ENCODE data around the gene LIN28B. TPM values are rescaled to one million over a fixed set of nuclear protein-coding genes. Genes with fewer than 3 reads are reported as not detected.

Gene LIN28B
- total RNA-seq, 1 experiment from 2014 or later, result not detected

DNA sequence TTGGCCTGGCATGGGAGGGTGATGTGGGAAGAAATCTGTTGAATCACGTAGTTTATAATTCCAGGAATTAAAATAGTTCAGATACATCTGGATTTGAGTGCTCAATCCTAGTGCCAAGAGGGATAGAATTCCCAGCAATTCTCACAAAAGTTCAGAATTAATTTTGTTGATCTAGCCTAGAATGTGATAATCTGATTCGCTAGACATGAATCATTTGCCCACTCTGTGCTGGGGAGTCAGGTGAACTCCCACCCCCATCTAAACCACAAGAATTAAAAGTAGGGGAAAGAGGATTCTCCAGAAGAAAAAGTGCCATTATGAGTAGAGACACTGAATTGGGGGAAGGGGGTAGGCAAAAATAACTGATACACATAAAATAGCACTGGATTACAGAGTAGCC is 85.0 kb downstream of the LIN28B start:
- no peak for DNase-seq (ENCODE audit: low read depth in 1 of 2, low spot score in 2 of 2)
- Histone ChIP-seq H3K27me3 (replicated peaks) (peaks cover 4% of the 10 kb centered on the region; the same call in 1 of the 2 replicates), H3K4me1 (replicated peaks) (no peaks in the 10 kb centered on the region), H3K4me3 (no peak overlapping the region), H3K36me3 (no peaks in the 10 kb centered on the region), H3K9me3 (replicated peaks) (no peaks in the 10 kb centered on the region), H3K27ac (no peak overlapping the region)

- Histone ChIP-seq H3K4me3 (no peak overlapping the region), H3K36me3 (no peaks in the 10 kb centered on the region), H3K9me3 (replicated peaks) (no peaks in the 10 kb centered on the region), H3K27me3 (replicated peaks) (peaks cover 4% of the 10 kb centered on the region; the same call in 1 of the 2 replicates), H3K27ac (no peak overlapping the region), H3K4me1 (replicated peaks) (no peaks in the 10 kb centered on the region)
- no peak for DNase-seq (ENCODE audit: low read depth in 1 of 2, low spot score in 2 of 2)
Measured at GRCh38 chr6:105042648-105043047, 85.7 kb downstream of the LIN28B start.

DNA sequence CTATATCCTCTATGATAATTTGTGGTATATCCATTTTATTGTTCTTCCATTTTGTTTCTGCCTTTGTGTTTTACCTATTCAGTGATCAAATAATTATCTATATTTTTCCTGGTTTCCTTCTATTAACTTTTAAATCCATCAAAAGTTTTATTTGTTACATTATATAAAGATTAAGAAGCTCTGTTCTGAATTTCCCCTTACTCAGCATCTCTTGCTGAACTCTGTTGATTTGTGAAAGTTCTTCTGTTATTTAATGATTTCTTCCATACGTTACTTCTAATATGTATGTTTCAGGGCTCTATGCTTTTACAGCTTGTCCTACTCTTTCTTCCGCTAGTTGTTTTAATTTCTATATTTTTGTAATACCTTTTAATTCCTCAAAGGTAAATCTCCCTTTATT is 87.1 kb downstream of the LIN28B start:
- Histone ChIP-seq H3K27ac (no peak overlapping the region), H3K4me1 (replicated peaks) (no peaks in the 10 kb centered on the region), H3K36me3 (no peaks in the 10 kb centered on the region), H3K4me3 (no peak overlapping the region), H3K27me3 (replicated peaks) (peaks cover 4% of the 10 kb centered on the region; the same call in 1 of the 2 replicates), H3K9me3 (replicated peaks) (no peaks in the 10 kb centered on the region)
- no peak for DNase-seq (ENCODE audit: low read depth in 1 of 2, low spot score in 2 of 2)

- H3K9me3 ChIP-seq (replicated peaks), result no peaks in the 10 kb centered on the region
- no peaks in the 10 kb centered on the region for H3K4me1 ChIP-seq (replicated peaks)
- peaks cover 4% of the 10 kb centered on the region; the same call in 1 of the 2 replicates for H3K27me3 ChIP-seq (replicated peaks)
- no peak overlapping the region for H3K4me3 ChIP-seq
- H3K27ac ChIP-seq, result no peak overlapping the region
- no peaks in the 10 kb centered on the region for H3K36me3 ChIP-seq
- DNase-seq (ENCODE audit: low read depth in 1 of 2, low spot score in 2 of 2), result no peak
Measured at GRCh38 chr6:105045526-105045925, 88.6 kb downstream of the LIN28B start.

DNA sequence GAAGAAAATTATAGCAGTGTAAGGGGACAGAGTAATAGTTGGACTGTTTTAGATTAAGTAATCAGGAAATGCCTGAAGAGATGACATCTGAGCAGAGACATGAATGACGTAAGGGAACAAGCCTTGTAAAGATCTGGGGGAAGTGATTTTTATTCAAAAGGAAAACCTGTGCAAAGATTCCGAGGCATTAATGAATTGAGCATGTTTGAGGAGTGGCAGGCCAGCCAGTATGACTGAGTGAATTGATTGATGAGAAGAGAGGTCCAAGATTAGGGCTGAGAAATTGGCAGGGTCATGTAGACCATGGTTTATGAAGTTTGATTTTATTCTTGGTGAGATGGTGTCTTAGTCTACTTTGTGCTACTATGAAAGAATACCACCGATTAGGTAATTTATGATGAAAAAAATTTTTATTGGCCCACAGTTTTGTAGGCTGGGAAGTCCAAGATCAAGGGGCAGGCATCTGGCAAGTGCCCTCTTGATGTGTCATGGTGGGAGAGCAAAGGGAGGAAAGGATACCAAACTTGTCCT is 95.1 kb downstream of the LIN28B start:
- Histone ChIP-seq H3K4me3 (no peak overlapping the region), H3K36me3 (no peaks in the 10 kb centered on the region), H3K27me3 (replicated peaks) (no peaks in the 10 kb centered on the region), H3K27ac (peak overlapping the region; percentile 20; the same call in 1 of the 2 replicates), H3K9me3 (replicated peaks) (no peaks in the 10 kb centered on the region), H3K4me1 (replicated peaks) (no peaks in the 10 kb centered on the region)
- no peak for DNase-seq (ENCODE audit: low read depth in 1 of 2, low spot score in 2 of 2)

- Histone ChIP-seq H3K4me1 (replicated peaks) (no peaks in the 10 kb centered on the region), H3K4me3 (no peak overlapping the region), H3K27me3 (replicated peaks) (peaks cover 7% of the 10 kb centered on the region), H3K27ac (no peak overlapping the region), H3K36me3 (no peaks in the 10 kb centered on the region), H3K9me3 (replicated peaks) (no peaks in the 10 kb centered on the region)
- no peak for DNase-seq (ENCODE audit: low read depth in 1 of 2, low spot score in 2 of 2)
Measured at GRCh38 chr6:105056646-105057045, 99.7 kb downstream of the LIN28B start.

DNA sequence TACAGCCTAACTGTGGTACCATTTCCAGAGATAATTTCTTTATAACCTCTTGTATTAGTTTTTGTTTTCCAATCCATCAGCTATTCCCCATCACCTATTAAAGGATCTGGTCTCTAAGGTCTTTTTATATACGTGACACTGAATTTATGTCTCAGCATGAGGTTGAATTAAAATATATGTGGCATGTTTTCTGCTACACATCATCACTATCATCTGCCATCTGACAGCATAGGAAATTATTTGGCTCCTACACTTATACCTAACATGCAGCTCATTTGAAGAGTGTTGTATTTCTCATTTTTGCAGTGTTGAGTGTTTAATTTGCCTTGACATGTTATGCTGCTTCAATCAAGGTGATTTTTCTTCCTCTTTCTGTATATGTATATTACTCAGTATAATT is 100.3 kb downstream of the LIN28B start:
- Histone ChIP-seq H3K4me3 (no peak overlapping the region), H3K36me3 (no peaks in the 10 kb centered on the region), H3K27ac (no peak overlapping the region), H3K9me3 (replicated peaks) (no peaks in the 10 kb centered on the region), H3K4me1 (replicated peaks) (no peaks in the 10 kb centered on the region), H3K27me3 (replicated peaks) (peaks cover 7% of the 10 kb centered on the region)
- no peak for DNase-seq (ENCODE audit: low read depth in 1 of 2, low spot score in 2 of 2)

DNA sequence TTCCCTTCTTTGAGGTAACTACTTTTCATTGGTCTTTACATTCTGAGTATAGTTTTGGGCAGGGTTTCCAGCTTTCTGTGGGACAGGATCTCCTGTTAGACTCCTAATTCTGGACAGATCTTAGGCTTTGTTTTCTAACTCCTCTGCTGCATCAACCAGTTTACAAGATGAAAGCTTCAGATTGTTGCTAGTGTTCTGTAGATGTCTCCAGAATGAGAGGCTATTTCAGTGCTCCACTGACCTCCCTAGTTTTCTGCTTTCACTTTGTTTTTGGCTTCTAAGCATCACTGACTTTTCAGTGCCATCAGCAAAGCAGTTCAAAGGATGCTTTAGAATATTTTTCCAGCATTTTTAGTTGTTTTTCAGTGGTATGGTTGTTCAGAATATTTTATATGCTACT is 101.4 kb downstream of the LIN28B start:
- Histone ChIP-seq H3K27ac (no peak overlapping the region), H3K4me1 (replicated peaks) (no peaks in the 10 kb centered on the region), H3K4me3 (no peak overlapping the region), H3K9me3 (replicated peaks) (no peaks in the 10 kb centered on the region), H3K36me3 (no peaks in the 10 kb centered on the region), H3K27me3 (replicated peaks) (peaks cover 7% of the 10 kb centered on the region)
- no peak for DNase-seq (ENCODE audit: low read depth in 1 of 2, low spot score in 2 of 2)

GRCh38 chr6:105058846-105059245 is 101.9 kb downstream of the LIN28B start:
- Histone ChIP-seq H3K27ac (no peak overlapping the region), H3K36me3 (no peaks in the 10 kb centered on the region), H3K9me3 (replicated peaks) (no peaks in the 10 kb centered on the region)

DNA sequence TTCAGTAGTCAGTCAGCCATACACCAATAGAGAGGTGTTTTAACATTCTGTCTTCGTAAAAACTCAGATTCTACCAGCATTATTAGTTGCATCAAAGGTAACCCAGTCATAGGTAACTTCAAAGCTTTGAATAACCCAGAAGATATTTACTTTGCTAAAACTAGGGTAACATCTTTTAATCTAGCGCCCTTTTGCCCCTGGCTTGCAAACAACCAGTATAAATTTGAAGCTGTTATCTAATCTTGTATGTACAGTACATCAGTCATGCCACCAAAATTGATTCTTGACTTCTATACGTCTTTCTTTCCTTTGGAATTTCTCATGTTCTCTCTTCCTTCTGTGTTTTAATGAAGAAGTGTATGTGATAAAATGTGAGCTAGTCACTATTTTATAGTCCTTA is 109.3 kb downstream of the LIN28B start:
- no peak overlapping the region for H3K27ac ChIP-seq
- no peak overlapping the region for H3K4me3 ChIP-seq
- H3K27me3 ChIP-seq (replicated peaks), result no peaks in the 10 kb centered on the region
- H3K4me1 ChIP-seq (replicated peaks), result no peaks in the 10 kb centered on the region
- H3K36me3 ChIP-seq, result no peaks in the 10 kb centered on the region
- no peak for DNase-seq (ENCODE audit: low read depth in 1 of 2, low spot score in 2 of 2)
- H3K9me3 ChIP-seq (replicated peaks), result no peaks in the 10 kb centered on the region

More at GRCh38 chr6:105058846-105059245, 101.9 kb downstream of the LIN28B start:
- H3K4me3 ChIP-seq, result no peak overlapping the region
- H3K4me1 ChIP-seq (replicated peaks), result no peaks in the 10 kb centered on the region
- H3K27me3 ChIP-seq (replicated peaks), result peaks cover 7% of the 10 kb centered on the region
- DNase-seq (ENCODE audit: low read depth in 1 of 2, low spot score in 2 of 2), result no peak

GRCh38 chr6:105066836-105067235 is 109.9 kb downstream of the LIN28B start:
- no peak for DNase-seq (ENCODE audit: low read depth in 1 of 2, low spot score in 2 of 2)
- no peaks in the 10 kb centered on the region for H3K4me1 ChIP-seq (replicated peaks)
- H3K27ac ChIP-seq, result no peak overlapping the region
- H3K36me3 ChIP-seq, result no peaks in the 10 kb centered on the region
- no peak overlapping the region for H3K4me3 ChIP-seq
- H3K9me3 ChIP-seq (replicated peaks), result no peaks in the 10 kb centered on the region
- no peaks in the 10 kb centered on the region for H3K27me3 ChIP-seq (replicated peaks)

DNA sequence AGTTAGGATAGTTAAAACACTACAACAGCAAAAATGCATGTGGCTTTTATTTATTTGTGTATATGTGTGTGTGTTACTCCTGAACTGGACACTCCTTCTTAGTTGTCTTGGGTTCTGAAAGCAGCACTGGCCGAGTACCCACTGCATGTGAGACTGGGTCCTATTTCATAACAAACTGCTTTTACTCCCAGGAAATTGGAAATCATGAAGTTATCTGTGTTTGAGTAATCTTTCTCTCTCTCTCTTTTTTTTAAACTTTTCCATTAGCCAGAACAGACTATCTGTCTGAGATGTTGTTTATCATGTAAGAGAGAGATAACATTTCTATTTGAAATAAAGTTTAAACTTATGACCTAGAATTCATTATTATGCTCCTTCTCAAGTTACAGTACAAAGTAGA is 110.4 kb downstream of the LIN28B start:
- no peak overlapping the region for H3K4me3 ChIP-seq
- H3K27me3 ChIP-seq (replicated peaks), result no peaks in the 10 kb centered on the region
- H3K27ac ChIP-seq, result no peak overlapping the region
- H3K4me1 ChIP-seq (replicated peaks), result no peaks in the 10 kb centered on the region
- no peak for DNase-seq (ENCODE audit: low read depth in 1 of 2, low spot score in 2 of 2)
- no peaks in the 10 kb centered on the region for H3K9me3 ChIP-seq (replicated peaks)
- no peaks in the 10 kb centered on the region for H3K36me3 ChIP-seq

DNA sequence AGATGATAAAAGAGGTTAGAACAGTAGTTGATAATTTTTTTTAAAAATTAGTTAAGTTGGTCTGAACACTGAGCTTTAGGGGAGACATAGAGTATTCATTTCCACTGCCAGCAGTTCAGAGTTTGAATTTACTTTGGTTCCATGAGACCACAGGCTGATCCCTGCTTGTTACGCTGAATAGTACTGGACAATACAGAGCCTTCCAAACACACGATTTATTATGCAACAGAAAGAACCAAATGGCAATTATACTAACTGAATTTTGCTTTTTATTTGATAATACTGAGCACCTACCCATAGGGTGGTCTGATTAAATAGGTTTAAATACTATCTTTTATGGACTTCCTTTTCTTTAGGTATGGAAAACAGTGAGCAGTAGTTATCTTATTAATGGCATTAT is 111.5 kb downstream of the LIN28B start:
- no peaks in the 10 kb centered on the region for H3K27me3 ChIP-seq (replicated peaks)
- H3K4me1 ChIP-seq (replicated peaks), result no peaks in the 10 kb centered on the region
- no peaks in the 10 kb centered on the region for H3K9me3 ChIP-seq (replicated peaks)
- no peak overlapping the region for H3K4me3 ChIP-seq
- H3K36me3 ChIP-seq, result no peaks in the 10 kb centered on the region
- H3K27ac ChIP-seq, result no peak overlapping the region
- DNase-seq (ENCODE audit: low read depth in 1 of 2, low spot score in 2 of 2), result no peak

- H3K27ac ChIP-seq, result no peak overlapping the region
- no peak for DNase-seq (ENCODE audit: low read depth in 1 of 2, low spot score in 2 of 2)
- H3K4me1 ChIP-seq (replicated peaks), result no peaks in the 10 kb centered on the region
- no peaks in the 10 kb centered on the region for H3K27me3 ChIP-seq (replicated peaks)
- H3K36me3 ChIP-seq, result no peaks in the 10 kb centered on the region
- H3K9me3 ChIP-seq (replicated peaks), result no peaks in the 10 kb centered on the region
- H3K4me3 ChIP-seq, result no peak overlapping the region
Measured at GRCh38 chr6:105069821-105070445, 113.0 kb downstream of the LIN28B start.

DNA sequence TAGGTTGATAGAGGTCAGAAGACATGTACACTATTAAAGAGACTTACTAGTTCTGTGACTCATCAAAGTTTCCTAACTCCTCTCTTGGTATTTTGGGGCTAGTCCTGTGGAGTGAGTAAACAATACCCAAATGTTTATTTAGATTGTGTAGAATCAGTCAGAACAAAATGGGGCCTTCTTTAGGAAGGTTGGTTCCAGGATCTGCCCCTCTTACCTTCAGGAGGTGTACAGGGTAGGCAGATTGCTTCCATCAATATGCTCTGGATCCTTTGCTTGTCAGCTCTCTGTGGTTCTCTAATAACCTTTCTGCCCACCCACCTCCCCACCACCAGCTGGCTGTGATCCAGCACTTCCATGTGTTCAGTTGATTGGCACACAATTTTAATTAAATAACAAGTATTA is 115.9 kb downstream of the LIN28B start:
- H3K4me3 ChIP-seq, result no peak overlapping the region
- H3K27me3 ChIP-seq (replicated peaks), result no peaks in the 10 kb centered on the region
- no peaks in the 10 kb centered on the region for H3K9me3 ChIP-seq (replicated peaks)
- no peak overlapping the region for H3K27ac ChIP-seq
- H3K36me3 ChIP-seq, result no peaks in the 10 kb centered on the region
- peak in 1 of 2 experiments; percentile 16 for DNase-seq (ENCODE audit: low read depth in 1 of 2, low spot score in 2 of 2)
- H3K4me1 ChIP-seq (replicated peaks), result no peaks in the 10 kb centered on the region
